Activated naive CD4-positive, alpha-beta T cell treated with anti-CD3 and anti-CD28 coated beads, Interleukin-2, amount 50 U/mL, for 72 hours (primary cell): ENCODE measurements around the gene SLC22A23. TPM values are rescaled to one million over a fixed set of nuclear protein-coding genes. Genes with fewer than 3 reads are reported as not detected.

Experiments
- ATAC-seq, 2 donors: fragments of 150-1000 bp; cut with Tn5 transposase; 2 replicates each; pipeline ENCODE4 v1.10.0; 2021; ENCODE audit warnings: mild to moderate bottlenecking in 2 of 2, moderate library complexity in 2 of 2
- DNase-seq, 2 donors: peaks; one replicate each; pipeline ENCODE4 v3.0.0; 2021 to 2022; ENCODE audit warnings: low spot score in 2 of 2
- H3K27ac Mint-ChIP-seq, 2 donors: one replicate each; pipeline ENCODE4 v1.8.0; 2022; ENCODE audit warnings: mild to moderate bottlenecking in 2 of 2, mixed read lengths in 2 of 2
- H3K36me3 Mint-ChIP-seq, 2 donors: one replicate each; pipeline ENCODE4 v1.8.0; 2022; ENCODE audit warnings: mixed read lengths in 2 of 2
- H3K9me3 Mint-ChIP-seq, 2 donors: one replicate each; pipeline ENCODE4 v1.8.0; 2022; ENCODE audit warnings: mixed read lengths in 2 of 2
- total RNA-seq, 2 donors: library from RNA; stranded (reverse); gene quantifications; one replicate each; pipeline ENCODE4 v1.2.3, GENCODE V29; 2022

SLC22A23 gene
- total RNA-seq, 2 donors from 2014 or later, result 0.27 to 0.72 TPM

- DNase-seq (no peak), ATAC-seq (no peak)
- H3K27ac Mint-ChIP-seq, result no peak overlapping the region
- H3K9me3 Mint-ChIP-seq, result no peaks in the 10 kb centered on the region
- peaks cover 0 to 10% of the 10 kb centered on the region in 2 donors for H3K36me3 Mint-ChIP-seq
Observed at GRCh38 chr6:3232017-3232945, 224.6 kb downstream of the SLC22A23 start.

GRCh38 chr6:3231247-3232016 lies 225.4 kb downstream of the SLC22A23 start:
- H3K27ac Mint-ChIP-seq, result no peak overlapping the region
- no peak for ATAC-seq
- peaks cover 0 to 10% of the 10 kb centered on the region in 2 donors for H3K36me3 Mint-ChIP-seq
- DNase-seq, result no peak
- no peaks in the 10 kb centered on the region for H3K9me3 Mint-ChIP-seq

DNA sequence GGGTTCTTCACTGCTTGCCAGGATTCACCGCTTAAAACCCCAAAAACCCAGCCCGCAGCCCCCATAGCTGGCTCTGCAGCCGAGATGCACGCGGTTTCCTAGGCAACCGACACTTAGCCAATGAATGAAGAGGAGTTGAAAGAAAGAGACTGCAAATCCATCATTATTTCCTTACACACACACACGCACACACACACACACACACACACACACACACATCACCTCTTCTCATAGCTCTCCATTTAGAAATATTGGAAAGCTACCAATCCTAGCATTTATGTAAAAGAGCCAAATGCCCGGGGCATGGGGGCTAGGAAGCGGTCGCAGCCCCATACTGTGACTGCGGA lies 226.0 kb downstream of the SLC22A23 start:
- no peaks in the 10 kb centered on the region for H3K9me3 Mint-ChIP-seq
- DNase-seq (no peak), ATAC-seq (no peak)
- peak overlapping the region in 1 of 2 donors; percentile 68 for H3K27ac Mint-ChIP-seq
- H3K36me3 Mint-ChIP-seq, result peaks cover 0 to 10% of the 10 kb centered on the region in 2 donors

DNA sequence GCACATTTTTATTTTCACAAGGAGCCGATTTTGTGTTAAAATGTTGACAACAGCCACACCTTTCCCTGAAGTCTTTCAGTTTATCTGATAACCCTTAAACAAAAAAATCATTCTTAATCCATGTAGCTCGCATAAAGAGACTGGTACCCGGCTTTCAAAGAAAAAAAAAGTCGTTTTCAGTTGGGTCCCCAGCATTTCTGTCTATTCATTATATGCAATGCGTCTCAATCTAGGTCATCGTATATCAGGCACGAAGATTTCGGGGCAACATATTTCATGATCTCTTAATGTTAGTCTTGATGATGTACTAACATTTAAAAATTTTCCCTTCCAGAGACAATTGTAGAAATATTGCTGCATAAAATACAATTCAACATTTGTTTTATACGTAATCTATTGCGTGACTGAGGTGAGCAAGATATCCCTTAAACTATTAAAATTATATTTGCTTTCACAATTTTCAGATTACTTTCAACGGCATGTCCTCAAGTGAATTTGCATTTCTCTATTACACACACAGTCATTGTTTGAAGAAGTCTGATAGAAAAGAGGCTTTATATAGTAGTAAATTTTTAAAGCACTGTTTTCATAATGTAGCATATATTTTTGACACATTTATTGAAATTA lies 226.5 kb downstream of the SLC22A23 start:
- DNase-seq (no peak), ATAC-seq (no peak)
- Mint-ChIP-seq H3K36me3 (peaks cover 0 to 10% of the 10 kb centered on the region in 2 donors), H3K27ac (no peak overlapping the region), H3K9me3 (no peaks in the 10 kb centered on the region)

DNA sequence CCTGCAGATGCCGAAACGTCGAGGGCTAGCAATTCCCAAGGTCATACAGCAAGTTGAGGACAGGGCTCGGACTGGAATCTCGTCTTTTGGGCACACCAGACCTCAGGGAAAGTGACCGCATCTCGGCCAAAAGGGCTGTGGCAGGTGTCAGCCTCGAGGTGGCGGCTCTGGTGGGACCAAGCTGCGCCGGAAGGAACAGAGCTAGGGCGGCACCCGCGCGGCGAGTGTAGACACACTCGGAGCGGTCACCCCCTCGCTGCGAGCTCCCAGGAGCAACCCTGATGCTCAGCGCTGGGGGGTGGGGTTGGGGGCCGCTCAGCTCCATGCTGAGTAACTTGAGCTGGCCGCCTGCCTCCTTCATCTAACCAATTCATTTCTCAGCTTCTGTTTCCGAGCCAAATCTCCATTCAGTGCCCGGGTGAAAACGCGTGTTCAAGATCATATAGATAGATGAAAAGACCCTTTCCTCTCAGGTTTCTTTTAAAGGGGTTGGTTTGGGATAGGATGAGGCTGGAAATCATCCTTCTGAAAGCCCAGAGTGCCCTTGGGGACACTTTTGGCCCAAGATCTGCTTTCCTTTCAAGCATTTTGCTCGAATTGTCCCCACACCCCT lies 227.2 kb downstream of the SLC22A23 start:
- ATAC-seq, result peak; percentile 42 to 55
- H3K36me3 Mint-ChIP-seq, result peaks cover 0 to 10% of the 10 kb centered on the region in 2 donors
- H3K27ac Mint-ChIP-seq, result no peak overlapping the region
- no peaks in the 10 kb centered on the region for H3K9me3 Mint-ChIP-seq
- no peak for DNase-seq

- no peak for DNase-seq
- Mint-ChIP-seq H3K27ac (no peak overlapping the region), H3K9me3 (no peaks in the 10 kb centered on the region), H3K36me3 (peaks cover 0 to 10% of the 10 kb centered on the region in 2 donors)
- peak; percentile 23 to 42 for ATAC-seq
Observed at GRCh38 chr6:3228771-3229565, 227.9 kb downstream of the SLC22A23 start.

- Mint-ChIP-seq H3K9me3 (no peaks in the 10 kb centered on the region), H3K27ac (no peak overlapping the region), H3K36me3 (peaks cover 0 to 10% of the 10 kb centered on the region in 2 donors)
- DNase-seq, result no peak
- ATAC-seq, result peak; percentile 21 to 36
Observed at GRCh38 chr6:3228046-3228671, 228.7 kb downstream of the SLC22A23 start.

- H3K9me3 Mint-ChIP-seq, result no peaks in the 10 kb centered on the region
- peak in 1 of 2 donors; percentile 14 for ATAC-seq
- H3K36me3 Mint-ChIP-seq, result peaks cover 0 to 8% of the 10 kb centered on the region in 2 donors
- no peak for DNase-seq
- H3K27ac Mint-ChIP-seq, result no peak within 1 kb of the TSS
Observed at GRCh38 chr6:3227363-3228045, 229.3 kb downstream of the SLC22A23 start, which contains the start of gene TUBB2B. TUBB2B (minus strand) TSS chr6:3227653; CDS start chr6:3227543, 110 bp downstream.

DNA sequence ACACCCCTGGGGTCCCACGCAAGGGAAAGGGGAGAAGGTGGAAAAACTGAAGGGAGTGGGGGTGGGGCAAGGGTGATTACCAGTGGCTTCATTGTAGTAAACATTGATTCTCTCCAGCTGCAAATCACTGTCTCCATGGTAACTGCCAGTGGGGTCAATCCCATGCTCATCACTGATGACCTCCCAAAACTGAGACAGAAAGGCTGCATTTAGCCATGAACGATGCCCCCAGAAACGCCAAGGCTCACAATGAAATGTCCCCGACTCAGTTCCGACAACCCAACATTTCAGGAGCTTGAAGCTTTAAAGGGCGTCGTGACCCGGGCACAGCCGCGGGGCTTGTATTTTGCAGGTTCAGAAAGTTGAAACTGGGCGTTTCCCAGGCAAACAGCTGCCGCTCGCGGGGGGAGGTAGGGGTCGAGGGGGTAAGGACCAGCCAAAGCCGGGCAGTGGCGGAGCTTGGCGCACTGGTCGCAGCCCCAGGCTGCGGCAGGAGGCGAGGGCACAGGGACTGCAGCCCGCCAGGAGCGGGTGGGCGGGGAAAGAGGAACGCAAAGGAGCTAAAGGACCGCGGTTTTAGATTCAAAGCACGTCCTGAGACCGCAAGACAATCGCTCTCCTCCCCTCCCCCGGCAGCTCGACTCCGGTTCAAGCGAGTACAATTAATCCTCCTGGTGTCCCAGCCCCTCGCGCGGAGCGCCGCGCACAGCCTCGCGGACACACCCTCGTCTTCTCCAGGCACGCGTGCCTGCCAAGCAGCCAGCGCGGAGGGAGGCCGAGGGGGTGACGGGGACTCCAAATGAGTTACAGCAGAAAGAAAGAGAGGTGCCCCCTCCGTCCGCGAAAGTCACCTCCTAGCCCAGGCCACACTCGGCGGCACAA lies 230.1 kb downstream of the SLC22A23 start:
- DNase-seq, result no peak
- peaks cover 0 to 6% of the 10 kb centered on the region in 2 donors for H3K36me3 Mint-ChIP-seq
- no peak overlapping the region for H3K27ac Mint-ChIP-seq
- peak in 1 of 2 donors; percentile 23 for ATAC-seq
- peaks cover 4 to 5% of the 10 kb centered on the region in 2 donors for H3K9me3 Mint-ChIP-seq

- Mint-ChIP-seq H3K9me3 (peaks cover 4 to 5% of the 10 kb centered on the region in 2 donors), H3K27ac (no peak overlapping the region), H3K36me3 (peaks cover 0 to 6% of the 10 kb centered on the region in 2 donors)
- ATAC-seq, result no peak
- no peak for DNase-seq
Observed at GRCh38 chr6:3226042-3226441, 230.8 kb downstream of the SLC22A23 start.

- no peak for ATAC-seq
- Mint-ChIP-seq H3K27ac (no peak overlapping the region), H3K9me3 (peaks cover 4 to 5% of the 10 kb centered on the region in 2 donors), H3K36me3 (no peaks in the 10 kb centered on the region)
- DNase-seq, result no peak
Observed at GRCh38 chr6:3222506-3223038, 234.3 kb downstream of the SLC22A23 start.

DNA sequence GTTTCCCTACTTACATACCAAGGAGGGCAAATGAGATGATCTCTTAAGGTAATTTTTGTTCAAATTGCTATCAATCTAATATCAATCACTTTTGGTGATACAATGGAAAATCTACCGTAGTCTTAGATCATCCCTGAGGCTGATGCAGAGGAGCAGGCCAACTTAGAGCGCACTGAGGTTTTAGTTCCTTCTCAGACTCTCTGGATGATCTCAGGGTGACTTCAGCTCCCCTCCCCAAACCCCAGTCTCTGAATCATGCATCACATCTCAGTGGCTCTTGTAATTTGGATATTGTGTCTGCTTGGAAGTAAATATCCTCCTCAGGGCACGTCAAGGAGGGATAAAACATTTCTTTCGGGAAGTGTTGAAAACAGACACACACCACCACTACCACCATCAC lies 235.3 kb downstream of the SLC22A23 start:
- DNase-seq (no peak), ATAC-seq (peak in 1 of 2 donors; percentile 57)
- no peak overlapping the region for H3K27ac Mint-ChIP-seq
- H3K36me3 Mint-ChIP-seq, result no peaks in the 10 kb centered on the region
- peaks cover 4 to 5% of the 10 kb centered on the region in 2 donors for H3K9me3 Mint-ChIP-seq

DNA sequence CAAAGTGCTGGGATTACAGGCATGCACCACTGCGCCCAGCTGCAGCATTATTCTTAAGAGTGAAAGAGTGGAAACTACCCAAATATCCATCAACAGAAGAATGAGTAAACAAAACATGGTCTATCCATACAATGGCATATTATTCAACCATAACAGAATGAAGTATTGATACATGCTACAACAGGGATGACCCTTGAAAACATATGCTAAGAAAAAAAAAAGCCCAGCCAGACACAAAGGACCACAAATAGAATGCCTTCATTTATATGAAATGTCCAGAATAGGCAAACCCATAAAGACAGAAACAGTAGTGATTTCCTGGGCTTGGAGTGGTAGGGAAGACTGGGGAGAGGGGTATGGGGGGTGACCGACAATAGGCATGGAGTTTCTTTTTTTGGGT lies 236.5 kb downstream of the SLC22A23 start:
- ATAC-seq (no peak), DNase-seq (no peak)
- H3K36me3 Mint-ChIP-seq, result no peaks in the 10 kb centered on the region
- H3K9me3 Mint-ChIP-seq, result peaks cover 4 to 5% of the 10 kb centered on the region in 2 donors
- H3K27ac Mint-ChIP-seq, result no peak overlapping the region
